ENCODE results near the gene BRD1. TPM values are rescaled to one million over a fixed set of nuclear protein-coding genes. Genes with fewer than 3 reads are reported as not detected.

Gene BRD1
- polyA plus RNA-seq, 3 donors: 0.61 to 13.8 (median 0.86) TPM

DNA sequence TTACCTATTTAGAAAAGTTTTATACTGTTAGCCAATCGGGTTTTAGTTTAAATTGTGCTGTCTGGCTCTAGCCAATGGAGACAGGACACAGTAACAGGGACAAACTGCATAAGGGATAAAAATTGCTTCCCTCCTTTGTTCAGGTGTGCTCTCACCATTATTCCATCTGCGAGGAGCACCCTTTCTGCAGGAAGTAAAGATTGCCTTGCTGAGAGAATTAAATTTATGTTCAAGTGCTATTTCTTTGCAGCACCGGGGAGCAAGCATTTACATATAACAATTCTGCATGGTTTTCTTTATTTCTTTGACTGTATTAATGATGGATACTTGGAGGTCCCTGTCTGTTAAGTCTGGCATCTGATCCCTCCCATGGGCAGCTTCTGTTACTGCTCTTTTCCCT lies 80.5 kb downstream of the BRD1 start:
- H3K4me3 Mint-ChIP-seq: no peak overlapping the region
- Histone ChIP-seq H3K36me3 (replicated peaks in 1 of 2; ENCODE audit: control insufficient read depth in 1 of 2, insufficient read depth in 2 of 2, low read length in 2 of 2) (no peaks in the 10 kb centered on the region), H3K9ac (ENCODE audit: insufficient read depth, low read length, poor library complexity, severe bottlenecking) (no peak overlapping the region), H3K4me2 (replicated peaks; ENCODE audit: extremely low read depth, low read length, poor library complexity, severe bottlenecking) (no peak overlapping the region), H3K27me3 (ENCODE audit: control insufficient read depth in 2 of 2, insufficient read depth in 2 of 2, low read length in 2 of 2) (no peaks in the 10 kb centered on the region), H3K27ac (ENCODE audit: low read depth in 1 of 2, low read length in 2 of 2) (no peak overlapping the region), H3K4me1 (ENCODE audit: control insufficient read depth in 1 of 2, insufficient read depth in 2 of 2, low read length in 2 of 2) (no peaks in the 10 kb centered on the region), H3K4me3 (replicated peaks in 1 of 3; ENCODE audit: low read depth in 2 of 3, low read length in 3 of 3) (no peak overlapping the region), H3K9me3 (replicated peaks in 1 of 2; ENCODE audit: control insufficient read depth in 1 of 2, insufficient read depth in 1 of 2, low read length in 2 of 2) (peaks cover 24 to 29% of the 10 kb centered on the region in 2 donors), H2AFZ (ENCODE audit: insufficient read depth, low read depth, low read length, poor library complexity, severe bottlenecking) (no peak overlapping the region), H3K79me2 (ENCODE audit: insufficient read depth, low read length) (no peaks in the 10 kb centered on the region), H4K20me1 (ENCODE audit: insufficient read depth, low read length) (no peaks in the 10 kb centered on the region)
- no CpG with 5 or more reads among the region's 3 CpGs for WGBS (ENCODE audit: insufficient coverage)
- DNase-seq: no peak
- H3K36me3 Mint-ChIP-seq: no peaks in the 10 kb centered on the region
- intact Hi-C loops (cut with micrococcal nuclease): no loop called here
- H3K4me1 Mint-ChIP-seq: no peaks in the 10 kb centered on the region
- peaks cover 0 to 6% (median 2%) of the 10 kb centered on the region in 3 donors for H3K27me3 Mint-ChIP-seq (ENCODE audit: low read depth in 3 of 3)
- TF ChIP-seq, protein P1, sequence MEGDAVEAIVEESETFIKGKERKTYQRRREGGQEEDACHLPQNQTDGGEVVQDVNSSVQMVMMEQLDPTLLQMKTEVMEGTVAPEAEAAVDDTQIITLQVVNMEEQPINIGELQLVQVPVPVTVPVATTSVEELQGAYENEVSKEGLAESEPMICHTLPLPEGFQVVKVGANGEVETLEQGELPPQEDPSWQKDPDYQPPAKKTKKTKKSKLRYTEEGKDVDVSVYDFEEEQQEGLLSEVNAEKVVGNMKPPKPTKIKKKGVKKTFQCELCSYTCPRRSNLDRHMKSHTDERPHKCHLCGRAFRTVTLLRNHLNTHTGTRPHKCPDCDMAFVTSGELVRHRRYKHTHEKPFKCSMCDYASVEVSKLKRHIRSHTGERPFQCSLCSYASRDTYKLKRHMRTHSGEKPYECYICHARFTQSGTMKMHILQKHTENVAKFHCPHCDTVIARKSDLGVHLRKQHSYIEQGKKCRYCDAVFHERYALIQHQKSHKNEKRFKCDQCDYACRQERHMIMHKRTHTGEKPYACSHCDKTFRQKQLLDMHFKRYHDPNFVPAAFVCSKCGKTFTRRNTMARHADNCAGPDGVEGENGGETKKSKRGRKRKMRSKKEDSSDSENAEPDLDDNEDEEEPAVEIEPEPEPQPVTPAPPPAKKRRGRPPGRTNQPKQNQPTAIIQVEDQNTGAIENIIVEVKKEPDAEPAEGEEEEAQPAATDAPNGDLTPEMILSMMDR (IDR thresholded peaks at IDR 0.05): no peak
- peaks cover 28 to 55% (median 46%) of the 10 kb centered on the region in 7 donors for H3K9me3 Mint-ChIP-seq
- no peak overlapping the region for H3K27ac Mint-ChIP-seq

DNA sequence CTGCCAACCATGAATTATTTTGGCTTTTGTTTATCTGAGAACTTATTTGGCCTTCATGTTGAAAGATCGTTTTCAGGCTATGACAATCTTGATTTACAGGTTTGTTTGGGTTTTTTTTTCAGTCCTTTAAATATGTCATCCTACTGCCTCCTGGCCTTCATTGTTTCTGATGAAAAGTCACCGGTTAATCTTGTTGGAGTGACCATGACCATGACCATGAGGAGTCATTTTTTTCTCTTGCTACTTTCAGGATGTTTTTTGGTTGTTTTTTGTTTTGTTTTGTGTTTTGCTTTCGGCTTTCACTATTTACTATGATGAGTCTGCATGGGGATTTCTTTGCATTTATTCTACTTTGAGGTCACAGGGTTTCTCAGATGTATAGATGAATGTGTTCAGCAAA lies 81.6 kb downstream of the BRD1 start:
- Histone ChIP-seq H3K79me2 (ENCODE audit: insufficient read depth, low read length) (no peaks in the 10 kb centered on the region), H3K4me1 (ENCODE audit: control insufficient read depth in 1 of 2, insufficient read depth in 2 of 2, low read length in 2 of 2) (no peaks in the 10 kb centered on the region), H2AFZ (ENCODE audit: insufficient read depth, low read depth, low read length, poor library complexity, severe bottlenecking) (no peak overlapping the region), H3K27me3 (ENCODE audit: control insufficient read depth in 2 of 2, insufficient read depth in 2 of 2, low read length in 2 of 2) (no peaks in the 10 kb centered on the region), H3K9ac (ENCODE audit: insufficient read depth, low read length, poor library complexity, severe bottlenecking) (no peak overlapping the region), H4K20me1 (ENCODE audit: insufficient read depth, low read length) (no peaks in the 10 kb centered on the region), H3K4me3 (replicated peaks in 1 of 3; ENCODE audit: low read depth in 2 of 3, low read length in 3 of 3) (no peak overlapping the region), H3K36me3 (replicated peaks in 1 of 2; ENCODE audit: control insufficient read depth in 1 of 2, insufficient read depth in 2 of 2, low read length in 2 of 2) (no peaks in the 10 kb centered on the region), H3K27ac (ENCODE audit: low read depth in 1 of 2, low read length in 2 of 2) (no peak overlapping the region), H3K4me2 (replicated peaks; ENCODE audit: extremely low read depth, low read length, poor library complexity, severe bottlenecking) (no peak overlapping the region), H3K9me3 (replicated peaks in 1 of 2; ENCODE audit: control insufficient read depth in 1 of 2, insufficient read depth in 1 of 2, low read length in 2 of 2) (peaks cover 24 to 29% of the 10 kb centered on the region in 2 donors)
- H3K27me3 Mint-ChIP-seq (ENCODE audit: low read depth in 3 of 3): peaks cover 0 to 5% (median 0%) of the 10 kb centered on the region in 3 donors
- H3K27ac Mint-ChIP-seq: no peak overlapping the region
- H3K9me3 Mint-ChIP-seq: peaks cover 28 to 56% (median 46%) of the 10 kb centered on the region in 7 donors
- TF ChIP-seq, protein P1 (IDR thresholded peaks at IDR 0.05): no peak
- intact Hi-C loops (cut with micrococcal nuclease): no loop called here
- DNase-seq: no peak
- H3K4me1 Mint-ChIP-seq: no peaks in the 10 kb centered on the region
- no peak overlapping the region for H3K4me3 Mint-ChIP-seq
- no peaks in the 10 kb centered on the region for H3K36me3 Mint-ChIP-seq
- WGBS (ENCODE audit: insufficient coverage): no CpG with 5 or more reads among the region's 3 CpGs

Data from CD14-positive monocyte (primary cell).